ENCODE measurements around the gene WDTC1. TPM values are rescaled to one million over a fixed set of nuclear protein-coding genes. Genes with fewer than 3 reads are reported as not detected.

Gene WDTC1
- total and polyA plus RNA-seq, 2 of the 13 experiments (the other 11 are each of a cell fraction or from before 2014, with no cell fraction given) = 5.5 TPM

- TF ChIP-seq XRCC5 (optimal IDR thresholded peaks at IDR 0.05; ENCODE audit: low read length) (no peak), ZNF260 (CRISPR knock-in tag; IDR thresholded peaks at IDR 0.05; ENCODE audit: borderline replicate concordance, low read depth) (no peak), ZNF205 (CRISPR knock-in tag; IDR thresholded peaks at IDR 0.05) (no peak), EP300 (IDR thresholded peaks at IDR 0.05; ENCODE audit: low read depth in 2 of 2, low read length in 2 of 2) (no peak), EP300 (CRISPR knock-in tag; IDR thresholded peaks at IDR 0.05; ENCODE audit: borderline replicate concordance) (0 out of 2 replicates have a peak, but pooled peaks have one; percentile 19), ARID2 (CRISPR knock-in tag; IDR thresholded peaks at IDR 0.05; ENCODE audit: borderline replicate concordance) (peak; percentile 59; the same call in 1 of the 2 replicates), ZSCAN5A (CRISPR knock-in tag; IDR thresholded peaks at IDR 0.05; ENCODE audit: borderline replicate concordance) (no peak), FOXO1 (CRISPR knock-in tag; IDR thresholded peaks at IDR 0.05) (no peak), ZNF292 (CRISPR knock-in tag; IDR thresholded peaks at IDR 0.05; ENCODE audit: borderline replicate concordance, low read depth) (peak; percentile 61), SOX13 (IDR thresholded peaks at IDR 0.05) (no peak), SOX13 (CRISPR knock-in tag; conservative IDR thresholded peaks at IDR 0.05 in 1 of 2, IDR thresholded peaks at IDR 0.05 in 1 of 2) (peak in 1 of 2 experiments; percentile 43; a peak in 2 of 4 replicates), NFE2L1 (CRISPR knock-in tag; IDR thresholded peaks at IDR 0.05; ENCODE audit: borderline replicate concordance) (no peak), MTF2 (CRISPR knock-in tag; IDR thresholded peaks at IDR 0.05; ENCODE audit: borderline replicate concordance) (no peak), MLLT10 (CRISPR knock-in tag; IDR thresholded peaks at IDR 0.05) (no peak), FOXP1 (IDR thresholded peaks at IDR 0.05) (no peak), FOXP1 (CRISPR knock-in tag; IDR thresholded peaks at IDR 0.05) (no peak), ZNF564 (CRISPR knock-in tag; IDR thresholded peaks at IDR 0.05) (peak; percentile 75; the same call in 1 of the 2 replicates), ZNF780A (CRISPR knock-in tag; IDR thresholded peaks at IDR 0.05) (no peak), ZBTB42 (CRISPR knock-in tag; IDR thresholded peaks at IDR 0.05) (no peak), PRMT3 (CRISPR knock-in tag; IDR thresholded peaks at IDR 0.05; ENCODE audit: borderline replicate concordance, low read depth) (no peak), ZUFSP (CRISPR knock-in tag; IDR thresholded peaks at IDR 0.05; ENCODE audit: borderline replicate concordance) (no peak), FOXK2 (IDR thresholded peaks at IDR 0.05) (no peak), FOXA3 (CRISPR knock-in tag; IDR thresholded peaks at IDR 0.05) (no peak)
- TF ChIP-seq, protein P1, sequence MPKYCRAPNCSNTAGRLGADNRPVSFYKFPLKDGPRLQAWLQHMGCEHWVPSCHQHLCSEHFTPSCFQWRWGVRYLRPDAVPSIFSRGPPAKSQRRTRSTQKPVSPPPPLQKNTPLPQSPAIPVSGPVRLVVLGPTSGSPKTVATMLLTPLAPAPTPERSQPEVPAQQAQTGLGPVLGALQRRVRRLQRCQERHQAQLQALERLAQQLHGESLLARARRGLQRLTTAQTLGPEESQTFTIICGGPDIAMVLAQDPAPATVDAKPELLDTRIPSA (CRISPR knock-in tag; IDR thresholded peaks at IDR 0.05; ENCODE audit: borderline replicate concordance) = no peak
- TF ChIP-seq, protein P2, sequence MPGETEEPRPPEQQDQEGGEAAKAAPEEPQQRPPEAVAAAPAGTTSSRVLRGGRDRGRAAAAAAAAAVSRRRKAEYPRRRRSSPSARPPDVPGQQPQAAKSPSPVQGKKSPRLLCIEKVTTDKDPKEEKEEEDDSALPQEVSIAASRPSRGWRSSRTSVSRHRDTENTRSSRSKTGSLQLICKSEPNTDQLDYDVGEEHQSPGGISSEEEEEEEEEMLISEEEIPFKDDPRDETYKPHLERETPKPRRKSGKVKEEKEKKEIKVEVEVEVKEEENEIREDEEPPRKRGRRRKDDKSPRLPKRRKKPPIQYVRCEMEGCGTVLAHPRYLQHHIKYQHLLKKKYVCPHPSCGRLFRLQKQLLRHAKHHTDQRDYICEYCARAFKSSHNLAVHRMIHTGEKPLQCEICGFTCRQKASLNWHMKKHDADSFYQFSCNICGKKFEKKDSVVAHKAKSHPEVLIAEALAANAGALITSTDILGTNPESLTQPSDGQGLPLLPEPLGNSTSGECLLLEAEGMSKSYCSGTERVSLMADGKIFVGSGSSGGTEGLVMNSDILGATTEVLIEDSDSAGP (CRISPR knock-in tag; IDR thresholded peaks at IDR 0.05; ENCODE audit: borderline replicate concordance) = peak; percentile 51; the same call in 1 of the 2 replicates
These were observed 108.6 kb downstream of the WDTC1 start (continued) for GRCh38 chr1:27342778-27343638.
